Measurements from ENCODE around the gene REM2.

Gene REM2, protein sequence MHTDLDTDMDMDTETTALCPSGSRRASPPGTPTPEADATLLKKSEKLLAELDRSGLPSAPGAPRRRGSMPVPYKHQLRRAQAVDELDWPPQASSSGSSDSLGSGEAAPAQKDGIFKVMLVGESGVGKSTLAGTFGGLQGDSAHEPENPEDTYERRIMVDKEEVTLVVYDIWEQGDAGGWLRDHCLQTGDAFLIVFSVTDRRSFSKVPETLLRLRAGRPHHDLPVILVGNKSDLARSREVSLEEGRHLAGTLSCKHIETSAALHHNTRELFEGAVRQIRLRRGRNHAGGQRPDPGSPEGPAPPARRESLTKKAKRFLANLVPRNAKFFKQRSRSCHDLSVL

DNA sequence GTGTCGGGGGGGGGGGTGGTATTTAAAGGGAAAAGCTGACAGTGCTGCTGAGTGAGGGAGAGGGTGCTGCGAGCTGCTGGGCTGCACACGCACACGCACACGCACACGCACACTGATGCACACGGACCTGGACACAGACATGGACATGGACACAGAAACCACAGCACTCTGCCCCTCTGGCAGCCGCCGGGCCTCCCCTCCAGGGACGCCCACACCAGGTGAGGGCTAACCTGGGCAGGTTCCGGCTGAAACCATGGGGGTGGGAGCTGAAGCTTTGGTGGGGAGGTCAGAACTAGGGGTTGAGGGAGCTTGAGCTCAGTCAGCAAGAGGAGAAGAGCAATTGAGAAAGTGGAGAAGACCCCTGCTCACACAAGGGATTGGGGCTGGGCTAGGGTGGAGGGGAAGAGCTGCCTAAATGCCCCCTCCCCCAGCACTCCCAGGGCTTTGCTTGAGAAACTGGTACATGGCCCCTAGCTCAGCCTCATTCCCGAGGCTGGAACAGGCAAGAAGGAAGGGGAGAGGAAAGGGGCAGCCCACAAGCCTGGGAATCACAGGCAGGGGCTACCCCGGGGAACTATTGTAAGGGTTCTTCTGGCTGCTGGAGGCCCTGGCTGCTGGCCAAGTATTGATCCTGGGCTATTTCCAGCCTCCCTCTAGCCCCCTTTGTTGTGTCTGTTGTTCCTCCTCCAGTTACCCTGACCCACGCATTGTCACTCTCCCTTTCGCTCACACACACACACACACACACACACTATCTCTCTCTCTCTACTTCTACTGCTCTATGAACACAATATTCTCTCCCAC is at the start of gene REM2:
TSS of gene REM2 (plus strand) at position 50 of the 804 bp plus-strand sequence. CDS start at position 116, 66 bp downstream.
- DNase-seq = peak; percentile 64

DNA sequence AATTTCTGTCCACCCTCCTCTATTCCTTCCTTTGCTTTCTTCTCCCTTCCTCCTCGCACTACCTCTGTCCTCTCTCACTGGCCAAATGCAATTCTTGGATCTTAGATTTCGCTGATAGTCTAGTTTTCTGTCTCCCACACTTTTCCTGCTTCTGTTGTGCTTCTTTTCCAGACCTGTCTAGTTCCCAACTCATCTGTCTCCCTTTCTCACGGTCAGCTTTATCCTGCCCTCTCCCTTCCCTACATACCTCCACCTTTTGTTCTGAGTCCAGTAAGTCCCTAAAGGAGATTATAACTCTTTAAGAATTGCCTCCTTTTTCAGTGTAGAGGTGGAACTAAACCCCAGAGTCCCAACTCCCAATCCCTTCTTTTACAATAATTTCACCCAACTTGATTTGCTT is 47.5 kb upstream of the REM2 start:
- no peak for DNase-seq

DNA sequence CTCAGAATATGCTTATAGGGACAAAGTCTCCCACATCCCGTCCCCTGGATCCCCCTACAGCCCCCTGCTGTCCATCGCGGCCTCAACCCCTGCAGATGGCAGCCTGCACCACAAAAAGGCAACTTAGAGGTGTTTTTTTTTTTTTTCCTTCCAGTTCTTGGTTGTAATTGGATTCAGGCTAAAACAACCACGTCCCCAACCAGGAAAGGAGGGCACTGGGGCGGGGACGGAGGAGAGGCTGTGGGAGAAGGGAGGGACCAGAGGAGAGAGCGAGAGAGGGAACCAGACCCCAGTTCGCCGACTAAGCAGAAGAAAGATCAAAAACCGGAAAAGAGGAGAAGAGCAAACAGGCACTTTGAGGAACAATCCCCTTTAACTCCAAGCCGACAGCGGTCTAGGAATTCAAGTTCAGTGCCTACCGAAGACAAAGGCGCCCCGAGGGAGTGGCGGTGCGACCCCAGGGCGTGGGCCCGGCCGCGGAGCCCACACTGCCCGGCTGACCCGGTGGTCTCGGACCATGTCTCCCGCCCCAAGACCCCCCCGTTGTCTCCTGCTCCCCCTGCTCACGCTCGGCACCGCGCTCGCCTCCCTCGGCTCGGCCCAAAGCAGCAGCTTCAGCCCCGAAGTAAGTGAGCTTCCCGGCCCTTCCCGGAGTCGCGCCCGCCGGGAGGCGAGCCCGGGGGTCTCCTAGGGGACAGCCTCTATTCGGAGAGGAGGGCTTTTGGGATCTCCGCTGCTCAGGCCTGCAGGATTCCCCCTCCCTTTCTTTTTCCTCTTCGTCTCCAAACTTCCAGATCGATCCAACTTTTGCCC is 46.5 kb upstream of the REM2 start, which contains the start of gene MMP14:
TSS of gene MMP14 (plus strand) at position 285 of the 813 bp plus-strand sequence. CDS start at position 518, 233 bp downstream.
- DNase-seq = no peak

DNA sequence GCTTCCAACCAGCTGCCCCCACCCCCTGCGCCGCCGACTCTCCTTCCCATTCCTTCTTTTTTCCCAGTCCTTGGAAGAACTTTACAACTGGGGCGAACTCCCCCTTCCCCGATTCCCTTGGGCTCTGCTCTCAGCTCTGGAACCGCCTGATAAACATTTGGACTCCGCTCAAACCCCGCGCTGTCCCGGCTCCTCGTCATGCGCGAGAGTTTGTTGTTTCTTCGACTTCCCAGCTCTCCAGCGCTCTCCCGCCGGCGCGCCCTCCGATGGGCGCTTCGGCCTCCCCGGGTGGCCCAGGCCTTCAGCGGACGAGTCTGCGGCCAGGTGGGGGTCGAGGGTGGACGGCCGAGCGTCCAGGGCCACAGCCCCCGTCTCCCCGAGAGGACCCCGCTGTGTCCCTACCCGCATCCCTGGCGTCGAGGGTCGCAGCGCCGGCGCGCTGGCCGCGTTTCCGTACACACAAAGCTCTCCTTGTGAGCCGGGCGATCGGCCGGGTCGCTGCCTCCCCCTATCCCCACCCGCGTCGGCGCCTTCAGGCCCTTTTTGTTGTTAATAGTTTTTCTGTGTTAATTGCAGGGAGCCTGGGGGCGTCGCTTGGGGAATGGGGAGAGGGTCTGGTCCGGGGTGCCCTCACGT is 45.8 kb upstream of the REM2 start:
- no peak for DNase-seq

DNA sequence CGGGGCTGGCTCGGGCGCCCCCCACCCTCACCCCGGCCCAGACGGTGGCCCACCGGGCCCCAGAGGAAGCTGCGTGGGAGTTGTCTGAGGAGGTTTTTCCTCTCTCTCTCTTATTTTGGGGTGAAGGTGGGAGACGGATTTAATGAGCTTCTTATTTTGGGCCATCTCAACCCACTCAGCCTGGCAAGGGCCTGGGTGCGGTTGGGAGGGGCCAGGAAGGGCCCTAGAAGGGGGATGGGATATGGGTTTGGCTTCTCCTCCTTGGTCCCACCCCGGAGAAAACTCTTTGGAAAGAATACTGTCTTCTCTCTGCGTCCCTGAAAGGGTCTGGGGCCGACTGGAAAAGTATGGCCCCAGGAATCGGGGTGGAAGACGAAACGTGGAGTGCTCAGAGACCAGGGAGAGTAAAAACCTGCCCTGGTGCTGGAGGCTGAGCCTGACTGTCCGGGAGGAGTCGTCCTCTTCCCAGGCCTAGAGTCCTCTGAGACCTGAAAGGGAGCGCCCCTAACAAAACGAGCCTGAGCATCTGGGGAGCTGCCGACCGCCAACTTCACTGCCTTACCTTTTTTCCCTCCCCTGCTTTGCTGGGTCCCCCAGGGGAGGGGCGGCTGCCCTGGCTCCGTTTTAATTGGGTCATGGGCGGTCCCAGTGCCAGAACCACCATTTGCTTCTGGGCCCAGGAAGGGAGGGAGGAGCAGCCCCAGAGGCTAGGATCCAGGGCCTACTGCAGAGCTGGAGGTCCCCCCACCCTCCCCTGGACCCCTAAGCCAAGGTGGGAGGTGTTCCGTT is 45.1 kb upstream of the REM2 start:
- DNase-seq = no peak

DNA sequence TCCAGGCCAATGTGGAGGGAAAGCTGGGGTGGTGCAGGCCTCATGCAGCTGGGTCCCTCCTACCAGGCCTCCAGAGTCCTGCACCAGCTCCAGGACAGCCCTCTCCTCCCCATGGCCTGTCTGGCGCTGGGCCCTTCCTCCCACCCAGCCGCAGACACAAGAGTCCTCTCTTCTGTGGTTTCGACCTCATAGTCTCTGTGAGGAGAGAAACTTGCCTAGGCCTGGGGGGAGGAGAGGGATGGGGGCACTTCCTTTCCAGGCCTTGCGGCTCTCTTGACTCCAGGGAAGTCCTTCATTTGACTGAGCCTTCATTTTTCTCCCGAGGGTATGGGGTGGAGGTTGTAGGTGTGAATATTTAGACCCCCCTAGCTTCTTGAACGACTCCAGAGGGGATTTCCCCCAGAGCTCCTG is 44.4 kb upstream of the REM2 start:
- DNase-seq = no peak

DNA sequence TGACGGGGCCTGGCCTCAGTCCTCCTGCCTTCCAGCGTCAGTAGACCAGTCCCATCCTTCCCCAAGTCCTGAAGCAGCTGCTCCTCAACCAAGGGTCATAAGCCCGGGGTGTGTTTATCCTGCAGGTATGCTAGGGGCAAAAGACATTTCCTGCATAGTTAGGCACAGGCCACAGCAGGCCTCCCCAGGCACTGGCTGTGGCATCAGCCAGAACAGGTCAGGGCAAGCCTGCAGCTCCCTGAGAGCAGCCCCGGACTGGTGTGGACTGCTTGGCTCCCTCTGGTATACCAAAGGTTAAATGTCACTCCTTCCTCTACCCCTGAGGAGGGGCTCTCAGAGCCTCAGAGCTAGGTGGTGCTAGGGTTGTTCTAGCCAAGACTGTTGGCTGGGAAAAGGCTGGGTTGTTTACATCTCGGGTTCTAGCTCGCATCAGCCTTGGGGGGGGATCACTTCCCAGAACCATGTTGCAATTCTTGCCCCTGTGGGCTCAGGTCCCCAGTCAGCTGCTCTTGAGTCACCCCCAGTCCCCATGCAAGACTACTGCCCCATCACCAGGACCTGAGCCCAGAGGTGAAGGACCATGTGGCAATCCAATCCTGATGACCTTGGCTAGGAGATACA is 43.8 kb upstream of the REM2 start:
- no peak for DNase-seq

DNA sequence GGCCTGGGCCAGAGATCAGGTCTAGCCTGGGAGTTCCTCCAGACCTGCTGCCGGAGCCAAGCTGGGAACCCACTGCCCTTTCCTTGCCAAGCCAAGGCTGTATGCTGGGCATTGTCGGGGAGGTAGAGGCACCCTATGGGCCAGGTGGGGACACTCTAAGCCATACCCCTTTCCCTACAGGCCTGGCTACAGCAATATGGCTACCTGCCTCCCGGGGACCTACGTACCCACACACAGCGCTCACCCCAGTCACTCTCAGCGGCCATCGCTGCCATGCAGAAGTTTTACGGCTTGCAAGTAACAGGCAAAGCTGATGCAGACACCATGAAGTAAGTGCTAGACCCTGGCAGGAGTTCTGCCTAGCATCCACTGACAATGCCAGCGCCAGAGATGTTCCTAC is 41.7 kb upstream of the REM2 start:
- no peak for DNase-seq

DNA sequence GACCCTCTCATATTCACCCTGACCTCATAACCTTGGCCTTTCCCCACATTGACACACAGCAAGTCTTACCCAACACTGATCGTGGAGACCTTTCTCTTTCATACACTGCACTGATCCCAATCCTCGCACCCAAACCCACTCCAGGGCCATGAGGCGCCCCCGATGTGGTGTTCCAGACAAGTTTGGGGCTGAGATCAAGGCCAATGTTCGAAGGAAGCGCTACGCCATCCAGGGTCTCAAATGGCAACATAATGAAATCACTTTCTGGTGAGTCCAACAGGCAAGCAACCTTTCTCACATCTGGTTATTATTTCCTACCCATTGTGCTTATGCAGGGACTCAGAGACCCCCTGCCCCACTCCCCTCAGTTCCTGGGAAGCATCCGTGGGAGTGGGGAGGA is 41.3 kb upstream of the REM2 start:
- no peak for DNase-seq

DNA sequence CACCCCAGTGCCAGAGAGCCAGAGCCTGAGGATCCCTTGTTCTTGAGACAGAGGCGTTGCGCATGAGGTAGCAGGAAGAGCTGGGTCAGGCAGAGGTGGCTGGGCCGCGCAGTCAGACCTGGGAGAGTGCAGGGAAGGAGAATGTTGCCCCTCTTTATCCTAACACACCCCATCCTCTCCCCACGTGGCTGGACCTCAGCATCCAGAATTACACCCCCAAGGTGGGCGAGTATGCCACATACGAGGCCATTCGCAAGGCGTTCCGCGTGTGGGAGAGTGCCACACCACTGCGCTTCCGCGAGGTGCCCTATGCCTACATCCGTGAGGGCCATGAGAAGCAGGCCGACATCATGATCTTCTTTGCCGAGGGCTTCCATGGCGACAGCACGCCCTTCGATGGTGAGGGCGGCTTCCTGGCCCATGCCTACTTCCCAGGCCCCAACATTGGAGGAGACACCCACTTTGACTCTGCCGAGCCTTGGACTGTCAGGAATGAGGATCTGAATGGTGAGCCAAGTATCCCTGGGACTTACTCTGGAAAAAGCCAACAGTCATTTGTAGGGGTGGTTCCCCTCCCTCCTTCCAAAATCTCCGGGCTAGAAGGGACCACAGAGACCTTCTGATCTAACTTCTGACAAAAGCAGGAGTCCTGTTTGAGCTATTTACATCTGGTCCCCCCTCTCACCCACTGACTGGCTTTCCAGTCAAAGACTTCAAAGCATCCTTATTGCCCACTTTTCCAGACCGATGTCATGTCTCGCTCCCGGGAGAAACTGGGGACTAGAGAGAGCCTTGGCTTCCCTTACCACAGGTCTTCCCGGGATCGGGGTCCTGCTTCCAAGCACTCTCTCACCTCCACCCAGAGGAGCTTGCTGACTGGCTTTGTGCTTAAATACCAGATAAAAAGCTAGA is 40.6 kb upstream of the REM2 start:
- DNase-seq = no peak

DNA sequence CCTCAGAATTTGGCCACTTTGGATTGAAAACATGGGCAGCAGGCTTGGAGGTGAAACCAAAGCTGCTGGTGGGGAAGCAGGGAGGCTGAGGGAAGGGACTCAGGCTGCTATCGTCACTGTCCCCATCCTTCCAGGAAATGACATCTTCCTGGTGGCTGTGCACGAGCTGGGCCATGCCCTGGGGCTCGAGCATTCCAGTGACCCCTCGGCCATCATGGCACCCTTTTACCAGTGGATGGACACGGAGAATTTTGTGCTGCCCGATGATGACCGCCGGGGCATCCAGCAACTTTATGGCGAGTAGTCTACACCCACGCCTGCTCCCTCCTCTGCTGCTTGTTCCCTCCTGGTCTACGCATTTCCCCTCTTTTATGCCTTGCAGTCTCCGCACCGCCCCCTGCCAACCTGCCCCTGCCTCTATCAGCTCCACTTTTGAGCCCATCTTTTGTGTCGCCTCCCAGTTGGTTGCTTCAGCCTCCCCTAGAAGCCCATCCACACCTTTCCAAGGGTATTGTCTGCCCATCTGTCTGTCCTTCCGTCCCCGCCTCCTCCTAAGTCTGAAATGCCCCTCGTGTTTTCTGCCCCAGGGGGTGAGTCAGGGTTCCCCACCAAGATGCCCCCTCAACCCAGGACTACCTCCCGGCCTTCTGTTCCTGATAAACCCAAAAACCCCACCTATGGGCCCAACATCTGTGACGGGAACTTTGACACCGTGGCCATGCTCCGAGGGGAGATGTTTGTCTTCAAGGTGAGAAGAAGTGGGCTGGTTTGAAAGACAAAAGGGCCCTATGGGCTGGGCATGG is 39.7 kb upstream of the REM2 start:
- no peak for DNase-seq

DNA sequence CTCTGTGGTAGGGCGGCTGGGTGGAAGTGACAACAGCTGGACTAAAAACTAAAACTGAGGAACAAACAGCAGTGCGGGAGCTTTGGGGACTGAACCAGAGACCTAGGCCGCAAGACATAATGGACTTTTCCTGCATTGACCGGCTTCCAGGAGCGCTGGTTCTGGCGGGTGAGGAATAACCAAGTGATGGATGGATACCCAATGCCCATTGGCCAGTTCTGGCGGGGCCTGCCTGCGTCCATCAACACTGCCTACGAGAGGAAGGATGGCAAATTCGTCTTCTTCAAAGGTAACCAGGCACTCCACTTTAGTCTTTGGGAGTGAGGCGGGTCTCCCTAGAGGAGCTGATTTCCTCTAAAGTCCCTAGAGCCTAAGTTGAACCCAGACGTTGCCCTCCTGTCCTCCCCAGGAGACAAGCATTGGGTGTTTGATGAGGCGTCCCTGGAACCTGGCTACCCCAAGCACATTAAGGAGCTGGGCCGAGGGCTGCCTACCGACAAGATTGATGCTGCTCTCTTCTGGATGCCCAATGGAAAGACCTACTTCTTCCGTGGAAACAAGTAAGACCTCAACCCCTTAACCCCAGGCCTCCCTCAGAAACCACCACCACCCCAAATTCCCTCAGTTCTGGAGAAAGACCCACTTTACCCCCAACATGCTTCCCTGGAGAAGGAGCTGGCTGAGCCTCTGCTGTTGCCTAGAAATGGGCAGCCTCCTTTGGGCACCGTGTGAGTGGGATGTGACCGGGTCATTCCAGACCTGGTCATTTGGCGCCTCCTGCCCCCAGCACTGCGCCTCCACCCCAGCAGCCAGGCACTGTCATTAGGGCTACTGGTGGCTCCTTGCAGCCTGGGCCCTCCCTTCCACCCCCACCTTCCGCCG is 38.6 kb upstream of the REM2 start:
- no peak for DNase-seq

DNA sequence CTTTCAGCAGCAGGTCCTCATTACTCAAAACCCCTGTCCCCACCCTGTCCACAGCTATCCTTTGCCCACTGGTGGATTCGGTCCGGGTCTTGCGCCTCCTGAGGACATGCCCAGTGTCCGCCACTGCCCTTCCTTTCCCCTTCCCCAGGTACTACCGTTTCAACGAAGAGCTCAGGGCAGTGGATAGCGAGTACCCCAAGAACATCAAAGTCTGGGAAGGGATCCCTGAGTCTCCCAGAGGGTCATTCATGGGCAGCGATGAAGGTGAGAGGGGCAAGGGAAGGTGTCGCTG is 38.0 kb upstream of the REM2 start:
- DNase-seq = no peak

DNA sequence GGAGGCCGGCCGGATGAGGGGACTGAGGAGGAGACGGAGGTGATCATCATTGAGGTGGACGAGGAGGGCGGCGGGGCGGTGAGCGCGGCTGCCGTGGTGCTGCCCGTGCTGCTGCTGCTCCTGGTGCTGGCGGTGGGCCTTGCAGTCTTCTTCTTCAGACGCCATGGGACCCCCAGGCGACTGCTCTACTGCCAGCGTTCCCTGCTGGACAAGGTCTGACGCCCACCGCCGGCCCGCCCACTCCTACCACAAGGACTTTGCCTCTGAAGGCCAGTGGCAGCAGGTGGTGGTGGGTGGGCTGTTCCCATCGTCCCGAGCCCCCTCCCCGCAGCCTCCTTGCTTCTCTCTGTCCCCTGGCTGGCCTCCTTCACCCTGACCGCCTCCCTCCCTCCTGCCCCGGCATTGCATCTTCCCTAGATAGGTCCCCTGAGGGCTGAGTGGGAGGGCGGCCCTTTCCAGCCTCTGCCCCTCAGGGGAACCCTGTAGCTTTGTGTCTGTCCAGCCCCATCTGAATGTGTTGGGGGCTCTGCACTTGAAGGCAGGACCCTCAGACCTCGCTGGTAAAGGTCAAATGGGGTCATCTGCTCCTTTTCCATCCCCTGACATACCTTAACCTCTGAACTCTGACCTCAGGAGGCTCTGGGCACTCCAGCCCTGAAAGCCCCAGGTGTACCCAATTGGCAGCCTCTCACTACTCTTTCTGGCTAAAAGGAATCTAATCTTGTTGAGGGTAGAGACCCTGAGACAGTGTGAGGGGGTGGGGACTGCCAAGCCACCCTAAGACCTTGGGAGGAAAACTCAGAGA is 37.0 kb upstream of the REM2 start:
- DNase-seq = no peak

DNA sequence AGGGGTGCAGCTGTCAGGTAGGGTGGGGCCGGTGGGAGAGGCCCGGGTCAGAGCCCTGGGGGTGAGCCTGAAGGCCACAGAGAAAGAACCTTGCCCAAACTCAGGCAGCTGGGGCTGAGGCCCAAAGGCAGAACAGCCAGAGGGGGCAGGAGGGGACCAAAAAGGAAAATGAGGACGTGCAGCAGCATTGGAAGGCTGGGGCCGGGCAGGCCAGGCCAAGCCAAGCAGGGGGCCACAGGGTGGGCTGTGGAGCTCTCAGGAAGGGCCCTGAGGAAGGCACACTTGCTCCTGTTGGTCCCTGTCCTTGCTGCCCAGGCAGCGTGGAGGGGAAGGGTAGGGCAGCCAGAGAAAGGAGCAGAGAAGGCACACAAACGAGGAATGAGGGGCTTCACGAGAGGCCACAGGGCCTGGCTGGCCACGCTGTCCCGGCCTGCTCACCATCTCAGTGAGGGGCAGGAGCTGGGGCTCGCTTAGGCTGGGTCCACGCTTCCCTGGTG is 36.2 kb upstream of the REM2 start:
- DNase-seq = no peak

DNA sequence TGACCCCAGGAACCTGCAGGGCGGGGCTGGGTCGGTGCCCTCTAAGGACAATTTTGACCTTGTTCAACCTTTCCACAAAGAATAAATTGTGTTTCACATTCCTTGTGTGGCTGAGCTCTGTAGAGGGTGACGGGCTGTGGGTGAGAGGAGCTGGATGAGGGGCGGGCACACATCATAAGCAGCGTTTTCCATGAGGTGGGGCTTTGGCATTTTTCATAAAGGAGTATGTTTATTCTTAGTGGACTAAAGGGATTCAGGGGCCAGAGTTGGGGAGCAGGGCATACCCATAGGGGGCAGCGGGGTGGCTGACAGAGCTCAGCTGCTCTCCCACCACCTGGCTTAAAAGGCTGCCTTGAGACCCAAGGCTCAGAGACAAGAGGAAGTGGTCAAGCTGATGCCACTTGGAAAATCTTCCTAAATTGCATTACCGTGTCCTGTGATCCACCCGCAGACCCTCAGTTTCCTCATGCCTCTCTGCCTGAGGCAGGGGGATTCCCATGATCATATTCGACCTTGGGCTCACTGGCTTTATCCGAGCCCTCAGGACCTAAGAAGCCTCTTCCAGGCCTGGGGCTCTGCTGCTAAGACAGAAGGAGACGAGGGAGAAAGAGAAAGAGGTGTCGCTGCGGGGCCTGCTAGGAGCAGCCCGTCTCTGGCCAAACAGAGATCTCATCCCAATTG is 35.2 kb upstream of the REM2 start:
- DNase-seq = no peak
